H1 (cell line): ENCODE results near the gene MYD88. TPM values are rescaled to one million over a fixed set of nuclear protein-coding genes. Genes with fewer than 3 reads are reported as not detected.

Source experiments
- CTCF ChIA-PET: fragments of 300-600 bp; sonication (Branson Sonifier 250); formaldehyde crosslinking; loops from one replicate; lab custom pipeline; 2021; ENCODE audit not compliant: partially characterized antibody; lab: Charles Lee
- POLR2A ChIA-PET: fragments of 300-600 bp; sonication (Branson Sonifier 250); formaldehyde crosslinking; loops from one replicate; lab custom pipeline; 2021; ENCODE audit warnings: inconsistent platforms; ENCODE audit not compliant: partially characterized antibody; lab: Charles Lee
- DNase-seq, 2 experiments: peaks; one replicate each; pipeline versions ENCODE4 v3.0.0 to v3.0.0-alpha.2; 2010 to 2022; ENCODE audit warnings: low spot score in 2 of 2, low read depth in 1 of 2, mixed read lengths in 1 of 2
- FAIRE-seq: peaks from 2 replicates; lab custom pipeline; 2011; peaks lifted over from hg19 to GRCh38; lab: Jason Lieb, UNC
- H2AFZ ChIP-seq: 2 replicates; pipeline ENCODE4 v1.8.1; 2012; ENCODE audit warnings: low read length, inconsistent platforms
- H2AK5ac ChIP-seq: 2 replicates; pipeline ENCODE4 v1.6.1; 2013; ENCODE audit warnings: low read depth, low read length
- H2BK120ac ChIP-seq: replicated peaks from 2 replicates; pipeline ENCODE3; 2013; ENCODE audit warnings: low read depth, low read length, inconsistent platforms
- H2BK12ac ChIP-seq: 2 replicates; pipeline ENCODE4 v1.6.1; 2013; ENCODE audit warnings: low read depth, low read length
- H2BK15ac ChIP-seq: 2 replicates; pipeline ENCODE4 v1.6.1; 2013; ENCODE audit warnings: low read length
- H2BK20ac ChIP-seq: 2 replicates; pipeline ENCODE4 v1.6.1; 2013; ENCODE audit warnings: low read length
- H2BK5ac ChIP-seq: 2 replicates; pipeline ENCODE4 v1.6.1; 2013; ENCODE audit warnings: low read depth, low read length
- H3K14ac ChIP-seq: 2 replicates; pipeline ENCODE4 v1.6.1; 2013; ENCODE audit warnings: inconsistent platforms; ENCODE audit not compliant: insufficient read length
- H3K18ac ChIP-seq: 2 replicates; pipeline ENCODE4 v1.6.1; 2013; ENCODE audit warnings: low read length; ENCODE audit errors: extremely low read depth
- H3K23ac ChIP-seq: 2 replicates; pipeline ENCODE4 v1.6.1; 2013; ENCODE audit warnings: inconsistent platforms; ENCODE audit not compliant: insufficient read length
- H3K23me2 ChIP-seq: 2 replicates; pipeline ENCODE4 v1.6.1; 2013; ENCODE audit warnings: low read depth, low read length
- H3K27ac ChIP-seq: 2 replicates; pipeline ENCODE4 v1.6.1; 2011; ENCODE audit warnings: low read depth, low read length, inconsistent platforms
- H3K27me3 ChIP-seq, 4 experiments: replicated peaks in 1 of 4; 1 replicate in 1 of 4; 2 replicates in 3 of 4; pipeline versions ENCODE4 v1.6.1 to v1.8.1; 2011 to 2013; ENCODE audit warnings: low read length in 3 of 4, mild to moderate bottlenecking in 3 of 4, inconsistent platforms in 2 of 4, mixed read lengths in 2 of 4, moderate library complexity in 1 of 4; ENCODE audit not compliant: control insufficient read depth in 3 of 4, insufficient read depth in 3 of 4; ENCODE audit errors: extremely low read depth in 1 of 4
- H3K36me3 ChIP-seq, 4 experiments: 2 replicates each; pipeline versions ENCODE4 v1.6.1 to v1.8.1; 2011 to 2013; ENCODE audit warnings: mild to moderate bottlenecking in 4 of 4, low read length in 3 of 4, moderate library complexity in 2 of 4, control low read depth in 1 of 4, inconsistent platforms in 1 of 4; ENCODE audit not compliant: insufficient read depth in 4 of 4, control insufficient read depth in 2 of 4
- H3K4ac ChIP-seq: replicated peaks from 2 replicates; pipeline ENCODE3; 2013; ENCODE audit warnings: low read length, low read depth, mixed read lengths, inconsistent platforms; ENCODE audit not compliant: insufficient read length
- H3K4me1 ChIP-seq, 4 experiments: replicated peaks in 1 of 4; 1 replicate in 1 of 4; 2 replicates in 3 of 4; pipeline versions ENCODE4 v1.6.1 to v1.8.1; 2011 to 2013; ENCODE audit warnings: low read length in 3 of 4, inconsistent platforms in 2 of 4, mixed read lengths in 1 of 4; ENCODE audit not compliant: insufficient read depth in 4 of 4, control insufficient read depth in 3 of 4
- H3K4me2 ChIP-seq, 2 experiments: 2 replicates each; pipeline versions ENCODE4 v1.6.1 to v1.8.1; 2011 to 2013; ENCODE audit warnings: low read depth in 2 of 2, low read length in 2 of 2, control low read depth in 1 of 2, inconsistent platforms in 1 of 2, mild to moderate bottlenecking in 1 of 2; ENCODE audit not compliant: insufficient read depth in 1 of 2
- H3K4me3 ChIP-seq, 4 experiments: fragments of 200-600, 300-600 bp in 1 of 4; sonication (generic), shearing (Covaris generic), sonication (Bioruptor Twin) in 1 of 4; 2 replicates each; pipeline versions ENCODE4 v1.5.1 to v1.8.1; 2011 to 2016; ENCODE audit warnings: low read length in 4 of 4, low read depth in 3 of 4, control low read depth in 2 of 4, inconsistent platforms in 2 of 4, mild to moderate bottlenecking in 2 of 4, mixed read lengths in 1 of 4, moderate library complexity in 1 of 4; ENCODE audit not compliant: insufficient read depth in 2 of 4; ENCODE audit errors: extremely low read depth in 1 of 4
- H3K56ac ChIP-seq: replicated peaks from 2 replicates; pipeline ENCODE3; 2013; ENCODE audit warnings: low read depth, mild to moderate bottlenecking, mixed read lengths, low read length, inconsistent platforms; ENCODE audit not compliant: insufficient read length
- H3K79me1 ChIP-seq: 2 replicates; pipeline ENCODE4 v1.6.1; 2013; ENCODE audit warnings: low read depth, low read length, control low read depth
- H3K79me2 ChIP-seq, 2 experiments: 2 replicates each; pipeline versions ENCODE4 v1.6.1 to v1.8.1; 2012 to 2013; ENCODE audit warnings: low read length in 2 of 2, mild to moderate bottlenecking in 2 of 2, inconsistent platforms in 1 of 2; ENCODE audit not compliant: insufficient read depth in 2 of 2, control insufficient read depth in 1 of 2
- H3K9ac ChIP-seq, 4 experiments: replicated peaks in 1 of 4; 1 replicate in 1 of 4; 2 replicates in 3 of 4; pipeline versions ENCODE4 v1.6.1 to v1.8.1; 2011 to 2013; ENCODE audit warnings: low read depth in 3 of 4, low read length in 3 of 4, control low read depth in 2 of 4, mild to moderate bottlenecking in 2 of 4, moderate library complexity in 2 of 4, inconsistent platforms in 1 of 4; ENCODE audit errors: extremely low read depth in 1 of 4
- H3K9me3 ChIP-seq, 2 experiments: 2 replicates each; pipeline versions ENCODE4 v1.6.1 to v1.8.1; 2012 to 2013; ENCODE audit warnings: mild to moderate bottlenecking in 2 of 2, moderate library complexity in 2 of 2, control low read depth in 1 of 2, inconsistent platforms in 1 of 2, low read depth in 1 of 2, low read length in 1 of 2, mixed read lengths in 1 of 2; ENCODE audit not compliant: insufficient read depth in 2 of 2
- H4K20me1 ChIP-seq, 2 experiments: replicated peaks in 1 of 2; 2 replicates each; pipeline versions ENCODE3 to v1.8.1; 2011 to 2013; ENCODE audit warnings: inconsistent platforms in 2 of 2, low read length in 2 of 2, mild to moderate bottlenecking in 1 of 2; ENCODE audit not compliant: insufficient read depth in 2 of 2, control insufficient read depth in 1 of 2
- H4K5ac ChIP-seq: 2 replicates; pipeline ENCODE4 v1.6.1; 2013; ENCODE audit warnings: low read length, low read depth, mixed read lengths, inconsistent platforms; ENCODE audit not compliant: insufficient read length
- H4K8ac ChIP-seq: 2 replicates; pipeline ENCODE4 v1.8.0; 2013; ENCODE audit warnings: mild to moderate bottlenecking, moderate library complexity, low read length, inconsistent platforms; ENCODE audit not compliant: insufficient read depth; ENCODE audit errors: extremely low read depth
- H4K91ac ChIP-seq: replicated peaks from 2 replicates; pipeline ENCODE3; 2013; ENCODE audit warnings: low read length, mixed read lengths, inconsistent platforms; ENCODE audit not compliant: insufficient read length
- ASH2L ChIP-seq: fragments of 200-600, 300-600 bp; sonication (generic); IDR thresholded peaks from one replicate; pipeline ENCODE4 v1.7.1; 2017; ENCODE audit warnings: low read length
- CHD2 ChIP-seq: IDR thresholded peaks from 2 replicates; pipeline ENCODE4 v1.6.1; 2012; ENCODE audit warnings: low read length, improper control_type of control experiment
- E2F6 ChIP-seq: IDR thresholded peaks from 2 replicates; pipeline ENCODE4 v1.6.1; 2012; ENCODE audit warnings: inconsistent platforms
- KDM5A ChIP-seq: fragments of 200-600 bp; IDR thresholded peaks from 2 replicates; pipeline ENCODE4 v1.7.1; 2012; ENCODE audit warnings: mild to moderate bottlenecking, low read length, inconsistent platforms, mixed read lengths
- POLR2A ChIP-seq, 2 experiments: IDR thresholded peaks; 1 replicate in 1 of 2; 2 replicates in 1 of 2; pipeline ENCODE4 v1.6.1; 2011; ENCODE audit warnings: low read depth in 2 of 2, low read length in 2 of 2, mild to moderate bottlenecking in 2 of 2; ENCODE audit errors: control extremely low read depth in 1 of 2
- RXRA ChIP-seq: IDR thresholded peaks from 2 replicates; pipeline ENCODE4 v1.6.1; 2011; ENCODE audit warnings: low read depth, mild to moderate bottlenecking, low read length, moderate library complexity; ENCODE audit not compliant: insufficient read depth
- SAP30 ChIP-seq: fragments of 300-600 bp; sonication (generic); IDR thresholded peaks from 2 replicates; pipeline ENCODE4 v1.7.1; 2012; ENCODE audit warnings: low read length, moderate library complexity, mild to moderate bottlenecking, inconsistent platforms; ENCODE audit not compliant: insufficient read depth, insufficient replicate concordance
- SIRT6 ChIP-seq: IDR thresholded peaks from one replicate; pipeline ENCODE4 v1.7.1; 2012; ENCODE audit warnings: low read length, inconsistent platforms
- WGBS, 2 experiments: shearing (Covaris generic) in 1 of 2; methylation state at CpG; one replicate each; pipeline versions ENCODE4 v1.1.6 to v1.1.7; 2013 to 2015; ENCODE audit warnings: low lambda C conversion rate in 2 of 2, mixed read lengths in 2 of 2, inconsistent platforms in 1 of 2, low coverage in 1 of 2, missing lambda C conversion rate in 1 of 2; ENCODE audit not compliant: insufficient replicate concordance in 2 of 2, insufficient coverage in 1 of 2, insufficient read length in 1 of 2; ENCODE audit errors: extremely low coverage in 1 of 2, missing lambda C conversion rate in 1 of 2; 5-methylcytosine and 5-hydroxymethylcytosine counted together
- polyA plus RNA-seq, 7 experiments: library from polyadenylated mRNA; depleted of rRNA in 3 of 7; stranded (reverse) in 5 of 7; unstranded in 2 of 7; fragments of >200 nt in 5 of 7; fragments of 200-250 nt in 2 of 7; gene quantifications; 1 replicate in 5 of 7; 2 replicates in 1 of 7; 4 replicates in 1 of 7; pipeline versions ENCODE4 v1.2.1 to v1.2.3, GENCODE V29; 2011 to 2013; ENCODE audit warnings: missing spikeins in 2 of 7, mixed read lengths in 2 of 7
- total RNA-seq: library from RNA; stranded (reverse); fragmentation: NEBNext Ultra II Directional; extraction: Animal tissue kit (Norgen Biotek cat#: 25700); gene quantifications from 2 replicates; pipeline ENCODE4 v1.2.1, GENCODE V29; 2021

Gene MYD88
- total and polyA plus RNA-seq, 2 of the 8 experiments (the other 6 are each of a cell fraction or from before 2014, with no cell fraction given): 22.1 to 22.5 TPM

GRCh38 chr3:38154625-38155255 lies 16.3 kb downstream of the MYD88 start:
- FAIRE-seq: no peak
- H3K4ac ChIP-seq: no peak overlapping the region
- no peak overlapping the region for H2BK5ac ChIP-seq
- no peak overlapping the region for H4K8ac ChIP-seq
- peak in 1 of 2 experiments; percentile 27 for DNase-seq
- no peak overlapping the region for H3K4me2 ChIP-seq
- no peaks in the 10 kb centered on the region for H3K27me3 ChIP-seq
- no peaks in the 10 kb centered on the region for H3K9me3 ChIP-seq
- H3K79me2 ChIP-seq: no peaks in the 10 kb centered on the region
- H3K4me3 ChIP-seq: no peak overlapping the region
- no peak overlapping the region for H3K9ac ChIP-seq
- 79% methylated on average over 2 of the region's 2 CpGs; no CpG with 5 or more reads in 1 of the 2 experiments for WGBS, 2 experiments
- ChIA-PET POLR2A (interaction anchor here (2.7 kb wide), 1 partner anchor 11 kb away, joined by 11 read pairs; the partner anchor contains the start of gene OXSR1), CTCF (interaction anchor here (0.8 to 10.9 kb wide), 6 partner anchors 8 to 191 kb away, joined by 3 to 52 read pairs (median 4); partner anchors contain the start of genes ACAA1 and MYD88)
- H4K20me1 ChIP-seq: no peaks in the 10 kb centered on the region
- no peak overlapping the region for H3K14ac ChIP-seq
- no peak overlapping the region for H3K56ac ChIP-seq
- H3K36me3 ChIP-seq: no peaks in the 10 kb centered on the region
- no peak overlapping the region for H2BK15ac ChIP-seq
- no peak overlapping the region for H3K27ac ChIP-seq
- H2AFZ ChIP-seq: no peak overlapping the region
- no peaks in the 10 kb centered on the region for H3K23me2 ChIP-seq
- H3K18ac ChIP-seq: no peak overlapping the region
- H2BK20ac ChIP-seq: no peak overlapping the region
- no peaks in the 10 kb centered on the region for H3K79me1 ChIP-seq
- TF ChIP-seq POLR2A (IDR thresholded peaks at IDR 0.05; ENCODE audit: control extremely low read depth in 1 of 2, low read depth in 2 of 2, low read length in 2 of 2) (no peak), CHD2 (no peak), RXRA (no peak), ASH2L (no peak), SIRT6 (no peak), E2F6 (no peak), KDM5A (no peak), SAP30 (no peak)
- TF ChIP-seq, all 59 proteins: peak for 0
- no peak overlapping the region for H4K91ac ChIP-seq
- no peak overlapping the region for H3K23ac ChIP-seq
- H2BK120ac ChIP-seq: no peak overlapping the region
- no peak overlapping the region for H2AK5ac ChIP-seq
- no peak overlapping the region for H2BK12ac ChIP-seq
- no peaks in the 10 kb centered on the region for H3K4me1 ChIP-seq
- H4K5ac ChIP-seq: no peak overlapping the region
